Measurements from ENCODE around the gene USP17L28. TPM values are rescaled to one million over a fixed set of nuclear protein-coding genes. Genes with fewer than 3 reads are reported as not detected.
"Not testable (repeated sequence)": the region's sequence is repeated elsewhere in the genome, so short reads cannot be mapped to it uniquely, and the experiment has no call there.

The USP17L28 gene
- polyA plus RNA-seq (2013, experiment 1 of 2; ENCODE audit: insufficient read length), result not detected
- not detected for polyA plus RNA-seq (2013, experiment 2 of 2; ENCODE audit: insufficient read length)

DNA sequence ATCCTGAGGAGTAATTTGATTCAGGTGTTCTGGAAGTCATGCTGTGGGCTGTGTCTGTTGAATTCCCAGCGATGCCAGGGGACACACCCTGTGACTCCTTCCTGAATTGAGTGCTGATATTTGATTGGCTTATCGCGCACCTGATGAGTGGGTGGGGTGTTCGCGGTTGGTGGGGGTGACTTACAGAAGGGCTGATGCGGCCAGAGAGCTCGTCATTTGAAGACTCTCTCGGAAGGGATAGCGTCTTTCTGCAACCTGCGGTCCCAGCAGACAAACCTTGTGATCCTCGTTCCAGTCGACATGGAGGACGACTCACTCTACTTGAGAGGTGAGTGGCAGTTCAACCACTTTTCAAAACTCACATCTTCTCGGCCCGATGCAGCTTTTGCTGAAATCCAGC is at the start of gene USP17L28:
Gene USP17L28, plus strand, starts transcription at position 301 of the 400 bp plus-strand sequence. Its CDS starts 0 bp downstream, at position 301.
- DNase-seq, result not testable (repeated sequence)

GRCh38 chr4:9324191-9324590 is 24.5 kb upstream of the USP17L28 start:
- not testable (repeated sequence) for DNase-seq

DNA sequence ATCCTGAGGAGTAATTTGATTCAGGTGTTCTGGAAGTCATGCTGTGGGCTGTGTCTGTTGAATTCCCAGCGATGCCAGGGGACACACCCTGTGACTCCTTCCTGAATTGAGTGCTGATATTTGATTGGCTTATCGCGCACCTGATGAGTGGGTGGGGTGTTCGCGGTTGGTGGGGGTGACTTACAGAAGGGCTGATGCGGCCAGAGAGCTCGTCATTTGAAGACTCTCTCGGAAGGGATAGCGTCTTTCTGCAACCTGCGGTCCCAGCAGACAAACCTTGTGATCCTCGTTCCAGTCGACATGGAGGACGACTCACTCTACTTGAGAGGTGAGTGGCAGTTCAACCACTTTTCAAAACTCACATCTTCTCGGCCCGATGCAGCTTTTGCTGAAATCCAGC is 23.8 kb upstream of the USP17L28 start, which contains the start of gene USP17L24:
Gene USP17L24, plus strand, starts transcription at position 301 of the 400 bp plus-strand sequence. Its CDS starts 0 bp downstream, at position 301.
- not testable (repeated sequence) for DNase-seq

- DNase-seq, result not testable (repeated sequence)
Measured at GRCh38 chr4:9329611-9330010, 19.1 kb upstream of the USP17L28 start, which contains the start of gene USP17L25. USP17L25 (plus strand) TSS chr4:9329911; CDS start chr4:9329911, 0 bp downstream.

DNA sequence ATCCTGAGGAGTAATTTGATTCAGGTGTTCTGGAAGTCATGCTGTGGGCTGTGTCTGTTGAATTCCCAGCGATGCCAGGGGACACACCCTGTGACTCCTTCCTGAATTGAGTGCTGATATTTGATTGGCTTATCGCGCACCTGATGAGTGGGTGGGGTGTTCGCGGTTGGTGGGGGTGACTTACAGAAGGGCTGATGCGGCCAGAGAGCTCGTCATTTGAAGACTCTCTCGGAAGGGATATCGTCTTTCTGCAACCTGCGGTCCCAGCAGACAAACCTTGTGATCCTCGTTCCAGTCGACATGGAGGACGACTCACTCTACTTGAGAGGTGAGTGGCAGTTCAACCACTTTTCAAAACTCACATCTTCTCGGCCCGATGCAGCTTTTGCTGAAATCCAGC is 14.3 kb upstream of the USP17L28 start, which contains the start of gene USP17L26:
Gene USP17L26, plus strand, starts transcription at position 301 of the 400 bp plus-strand sequence. Its CDS starts 0 bp downstream, at position 301.
- not testable (repeated sequence) for DNase-seq

- DNase-seq, result not testable (repeated sequence)
Measured at GRCh38 chr4:9339103-9339502, 9.6 kb upstream of the USP17L28 start, which contains the start of gene USP17L5. USP17L5 (plus strand) TSS chr4:9339403; CDS start chr4:9339403, 0 bp downstream.

DNA sequence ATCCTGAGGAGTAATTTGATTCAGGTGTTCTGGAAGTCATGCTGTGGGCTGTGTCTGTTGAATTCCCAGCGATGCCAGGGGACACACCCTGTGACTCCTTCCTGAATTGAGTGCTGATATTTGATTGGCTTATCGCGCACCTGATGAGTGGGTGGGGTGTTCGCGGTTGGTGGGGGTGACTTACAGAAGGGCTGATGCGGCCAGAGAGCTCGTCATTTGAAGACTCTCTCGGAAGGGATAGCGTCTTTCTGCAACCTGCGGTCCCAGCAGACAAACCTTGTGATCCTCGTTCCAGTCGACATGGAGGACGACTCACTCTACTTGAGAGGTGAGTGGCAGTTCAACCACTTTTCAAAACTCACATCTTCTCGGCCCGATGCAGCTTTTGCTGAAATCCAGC is 4.8 kb upstream of the USP17L28 start, which contains the start of gene USP17L27:
Gene USP17L27, plus strand, starts transcription at position 301 of the 400 bp plus-strand sequence. Its CDS starts 0 bp downstream, at position 301.
- DNase-seq, result not testable (repeated sequence)

DNA sequence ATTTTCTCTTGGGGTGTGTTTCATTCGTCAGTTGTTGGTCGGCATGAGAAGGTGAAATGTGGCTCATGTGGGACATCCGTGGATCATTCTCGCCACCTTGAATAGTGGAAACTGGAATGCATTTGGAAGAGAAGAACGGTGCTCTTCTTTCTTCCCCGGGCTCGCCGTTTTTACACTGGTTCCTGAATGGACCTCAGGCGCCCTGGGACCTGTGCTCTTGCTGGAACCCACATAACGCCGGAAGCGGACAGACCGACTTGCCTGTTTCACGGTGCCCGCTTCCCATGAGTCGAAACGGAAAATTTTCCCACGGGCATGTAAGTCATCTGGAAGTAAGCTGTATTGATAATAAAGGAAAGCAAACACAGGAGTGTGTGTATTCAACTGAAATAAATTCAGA is 2.2 kb downstream of the USP17L28 start:
- not testable (repeated sequence) for DNase-seq

- DNase-seq, result not testable (repeated sequence)
Measured at GRCh38 chr4:9353338-9353737, 4.6 kb downstream of the USP17L28 start, which contains the start of gene USP17L29. USP17L29 (plus strand) TSS chr4:9353638; CDS start chr4:9353638, 0 bp downstream.

DNA sequence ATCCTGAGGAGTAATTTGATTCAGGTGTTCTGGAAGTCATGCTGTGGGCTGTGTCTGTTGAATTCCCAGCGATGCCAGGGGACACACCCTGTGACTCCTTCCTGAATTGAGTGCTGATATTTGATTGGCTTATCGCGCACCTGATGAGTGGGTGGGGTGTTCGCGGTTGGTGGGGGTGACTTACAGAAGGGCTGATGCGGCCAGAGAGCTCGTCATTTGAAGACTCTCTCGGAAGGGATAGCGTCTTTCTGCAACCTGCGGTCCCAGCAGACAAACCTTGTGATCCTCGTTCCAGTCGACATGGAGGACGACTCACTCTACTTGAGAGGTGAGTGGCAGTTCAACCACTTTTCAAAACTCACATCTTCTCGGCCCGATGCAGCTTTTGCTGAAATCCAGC is 14.1 kb downstream of the USP17L28 start, which contains the start of gene USP17L30:
Gene USP17L30, plus strand, starts transcription at position 301 of the 400 bp plus-strand sequence. Its CDS starts 0 bp downstream, at position 301.
- DNase-seq, result not testable (repeated sequence)

DNA sequence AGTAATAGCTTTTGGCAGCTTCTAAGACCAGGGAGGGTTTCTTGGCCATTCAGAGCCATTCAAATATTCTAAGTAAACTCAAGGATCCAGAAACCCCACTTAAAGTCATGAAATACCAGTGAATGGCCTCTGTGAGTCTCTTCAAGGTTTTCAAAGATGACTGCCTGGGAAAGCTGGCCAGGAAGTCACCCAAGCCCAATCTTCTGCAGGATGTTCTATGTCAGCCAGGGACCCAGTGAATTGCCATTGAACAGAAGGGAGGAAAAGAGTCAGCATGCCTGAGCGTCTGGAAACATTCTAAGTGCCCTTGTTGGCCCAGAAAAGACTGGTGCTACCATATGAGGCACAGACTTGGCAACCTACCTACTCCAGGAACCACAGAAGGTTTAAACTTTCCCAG is 31.2 kb downstream of the USP17L28 start:
- not testable (repeated sequence) for DNase-seq

DNA sequence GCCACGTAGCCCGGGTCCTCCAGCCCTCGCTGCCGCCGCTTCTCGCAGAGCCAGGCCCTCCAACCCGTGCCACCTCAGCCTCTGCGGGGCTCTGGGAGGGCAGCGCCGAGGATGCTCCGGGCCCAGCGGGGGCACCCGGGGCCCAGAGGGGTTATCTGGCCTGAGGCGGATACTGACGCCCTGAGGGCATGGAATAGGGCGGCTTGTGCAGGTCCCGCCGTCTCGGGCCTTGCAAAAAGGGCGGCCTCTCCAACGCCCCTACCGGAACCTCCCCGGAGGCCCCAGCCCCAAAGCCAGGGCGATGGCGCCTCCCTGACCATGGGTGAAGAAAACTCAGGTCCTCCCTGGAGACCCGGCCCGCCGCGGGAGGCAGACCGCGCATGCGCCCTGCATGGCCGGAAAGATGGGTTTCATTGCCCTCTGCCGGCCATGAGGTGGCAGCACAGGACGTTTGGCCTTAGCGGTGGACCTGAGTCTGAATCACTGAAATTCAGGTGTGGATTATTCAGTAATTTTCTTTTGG is 32.4 kb downstream of the USP17L28 start:
- DNase-seq, result not testable (repeated sequence)

GRCh38 chr4:9384126-9384525 is 35.4 kb downstream of the USP17L28 start:
- no peak for DNase-seq

GRCh38 chr4:9389001-9389400 is 40.3 kb downstream of the USP17L28 start:
- not testable (repeated sequence) for DNase-seq

All from fibroblast of skin of abdomen (primary cell).